Measurements from ENCODE around the gene AMIGO1. TPM values are rescaled to one million over a fixed set of nuclear protein-coding genes. Genes with fewer than 3 reads are reported as not detected.

Gene AMIGO1
- total and polyA plus RNA-seq, 2 experiments from 2014 or later, result 7.7 to 10.5 TPM

GRCh38 chr1:109503935-109504334, 5.6 kb downstream of the AMIGO1 start:
- no peak overlapping the region for H3K27ac ChIP-seq
- H3K27me3 ChIP-seq, result peaks cover 16% of the 10 kb centered on the region
- no peak for DNase-seq (ENCODE audit: low read depth in 1 of 2, low spot score in 1 of 2)

GRCh38 chr1:109502364-109502851, 7.1 kb downstream of the AMIGO1 start:
- TF ChIP-seq CTCF (IDR thresholded peaks at IDR 0.05; ENCODE audit: low read depth, low read length), result no peak
- DNase-seq (ENCODE audit: low read depth in 1 of 2, low spot score in 1 of 2), result no peak
- Histone ChIP-seq H3K9me3 (ENCODE audit: low read depth) (no peaks in the 10 kb centered on the region), H3K36me3 (no peaks in the 10 kb centered on the region), H3K4me1 (ENCODE audit: low read depth) (no peaks in the 10 kb centered on the region), H3K4me3 (no peak overlapping the region), H3K27ac (no peak overlapping the region), H3K27me3 (peaks cover 4% of the 10 kb centered on the region)

More at GRCh38 chr1:109503935-109504334, 5.6 kb downstream of the AMIGO1 start:
- no peak for TF ChIP-seq CTCF (IDR thresholded peaks at IDR 0.05; ENCODE audit: low read depth, low read length)
- H3K4me1 ChIP-seq (ENCODE audit: low read depth), result no peaks in the 10 kb centered on the region
- no peaks in the 10 kb centered on the region for H3K9me3 ChIP-seq (ENCODE audit: low read depth)
- no peak overlapping the region for H3K4me3 ChIP-seq
- H3K36me3 ChIP-seq, result no peaks in the 10 kb centered on the region

GRCh38 chr1:109501644-109502363, 7.7 kb downstream of the AMIGO1 start:
- Histone ChIP-seq H3K27me3 (no peaks in the 10 kb centered on the region), H3K27ac (no peak overlapping the region), H3K4me3 (no peak overlapping the region), H3K4me1 (ENCODE audit: low read depth) (no peaks in the 10 kb centered on the region), H3K36me3 (no peaks in the 10 kb centered on the region), H3K9me3 (ENCODE audit: low read depth) (no peaks in the 10 kb centered on the region)
- no peak for TF ChIP-seq CTCF (IDR thresholded peaks at IDR 0.05; ENCODE audit: low read depth, low read length)
- DNase-seq (ENCODE audit: low read depth in 1 of 2, low spot score in 1 of 2), result no peak

- peaks cover 7% of the 10 kb centered on the region for H3K36me3 ChIP-seq
- no peak overlapping the region for H3K4me3 ChIP-seq
- no peaks in the 10 kb centered on the region for H3K4me1 ChIP-seq (ENCODE audit: low read depth)
- no peaks in the 10 kb centered on the region for H3K27me3 ChIP-seq
- no peak overlapping the region for H3K27ac ChIP-seq
- no peak for DNase-seq (ENCODE audit: low read depth in 1 of 2, low spot score in 1 of 2)
- TF ChIP-seq CTCF (IDR thresholded peaks at IDR 0.05; ENCODE audit: low read depth, low read length), result no peak
- no peaks in the 10 kb centered on the region for H3K9me3 ChIP-seq (ENCODE audit: low read depth)
Observed at GRCh38 chr1:109500941-109501381, 8.6 kb downstream of the AMIGO1 start.

GRCh38 chr1:109499661-109500536, 9.6 kb downstream of the AMIGO1 start:
- peak; percentile 34 to 42 for DNase-seq (ENCODE audit: low read depth in 1 of 2, low spot score in 1 of 2)

More at GRCh38 chr1:109499661-109500536, 9.6 kb downstream of the AMIGO1 start:
- Histone ChIP-seq H3K27ac (no peak overlapping the region), H3K36me3 (peaks cover 8% of the 10 kb centered on the region), H3K9me3 (ENCODE audit: low read depth) (no peaks in the 10 kb centered on the region), H3K4me3 (no peak overlapping the region), H3K27me3 (no peaks in the 10 kb centered on the region), H3K4me1 (ENCODE audit: low read depth) (no peaks in the 10 kb centered on the region)
- peak; percentile 51 for TF ChIP-seq CTCF (IDR thresholded peaks at IDR 0.05; ENCODE audit: low read depth, low read length)

Measured in cardiac muscle cell (in vitro differentiated cells and primary cell).